Activated T-helper 1 cell treated with anti-CD3 and anti-CD28 coated beads, Interleukin-12 subunit alpha, Interleukin-12 subunit beta, Interleukin-2, Interleukin-4 antibody, amounts not matched to agents 30 ng/mL and 10 ng/mL and 1 ng/mL, durations not matched to agents 14 hours and 24 hours and 36 hours (primary cell): ENCODE data around the gene SNAPC2. TPM values are rescaled to one million over a fixed set of nuclear protein-coding genes. Genes with fewer than 3 reads are reported as not detected.
"Not testable (repeated sequence)": the region's sequence is repeated elsewhere in the genome, so short reads cannot be mapped to it uniquely, and the experiment has no call there.

Source experiments
- DNase-seq: peaks from one replicate; pipeline ENCODE4 v3.0.0; 2021; ENCODE audit warnings: low spot score
- H3K27ac Mint-ChIP-seq: one replicate; pipeline ENCODE4 v1.8.0; 2021; ENCODE audit warnings: mild to moderate bottlenecking, mixed read lengths
- H3K27me3 Mint-ChIP-seq: one replicate; pipeline ENCODE4 v1.8.0; 2022; ENCODE audit warnings: mild to moderate bottlenecking, moderate library complexity, mixed read lengths; ENCODE audit not compliant: insufficient read depth
- H3K36me3 Mint-ChIP-seq: one replicate; pipeline ENCODE4 v1.8.0; 2021; ENCODE audit warnings: low read depth, mixed read lengths
- H3K4me1 Mint-ChIP-seq: one replicate; pipeline ENCODE4 v1.8.0; 2021; ENCODE audit warnings: low read depth, mixed read lengths
- H3K4me3 Mint-ChIP-seq: one replicate; pipeline ENCODE4 v1.8.0; 2021; ENCODE audit warnings: mild to moderate bottlenecking, moderate library complexity, mixed read lengths
- H3K9me3 Mint-ChIP-seq: one replicate; pipeline ENCODE4 v1.8.0; 2021; ENCODE audit warnings: mixed read lengths
- intact Hi-C: fragments of 100-400 bp; cut with micrococcal nuclease; formaldehyde crosslinking; loops from one replicate; pipeline ENCODE4 v1.15.1; 2024
- total RNA-seq: library from RNA; stranded (reverse); gene quantifications from 2 replicates; pipeline ENCODE4 v1.2.3, GENCODE V29; 2022

SNAPC2 gene
- total RNA-seq, 1 donor from 2014 or later, result 21.3 TPM

- Mint-ChIP-seq H3K27ac (peak overlapping the region; percentile 44), H3K4me1 (peaks cover 17% of the 10 kb centered on the region), H3K36me3 (peaks cover 13% of the 10 kb centered on the region), H3K27me3 (peaks cover 15% of the 10 kb centered on the region), H3K4me3 (peak overlapping the region; percentile 85), H3K9me3 (no peaks in the 10 kb centered on the region)
- DNase-seq, result peak; percentile 75
- intact Hi-C loops, result no loop called here
These were observed 3.8 kb upstream of the SNAPC2 start for GRCh38 chr19:7916103-7916954.

- peaks cover 11% of the 10 kb centered on the region for H3K36me3 Mint-ChIP-seq
- H3K27ac Mint-ChIP-seq, result peak overlapping the region; percentile 63
- H3K9me3 Mint-ChIP-seq, result no peaks in the 10 kb centered on the region
- H3K4me3 Mint-ChIP-seq, result peak overlapping the region; percentile 85
- no peak for DNase-seq
- H3K4me1 Mint-ChIP-seq, result peaks cover 18% of the 10 kb centered on the region
- peaks cover 15% of the 10 kb centered on the region for H3K27me3 Mint-ChIP-seq
- intact Hi-C loops, result no loop called here
These were observed 3.2 kb upstream of the SNAPC2 start for GRCh38 chr19:7916955-7917266.

- Mint-ChIP-seq H3K27me3 (peaks cover 15% of the 10 kb centered on the region), H3K4me3 (peak overlapping the region; percentile 85), H3K4me1 (peaks cover 22% of the 10 kb centered on the region), H3K9me3 (no peaks in the 10 kb centered on the region), H3K27ac (no peak overlapping the region), H3K36me3 (peaks cover 9% of the 10 kb centered on the region)
- peak; percentile 55 for DNase-seq
- intact Hi-C loops, result no loop called here
These were observed 2.7 kb upstream of the SNAPC2 start for GRCh38 chr19:7917267-7918061.

- Mint-ChIP-seq H3K4me3 (peak overlapping the region; percentile 49), H3K4me1 (peaks cover 22% of the 10 kb centered on the region), H3K27me3 (peaks cover 15% of the 10 kb centered on the region)
- H3K27ac Mint-ChIP-seq, H3K9me3 Mint-ChIP-seq, intact Hi-C loops, DNase-seq, H3K36me3 Mint-ChIP-seq: not testable (repeated sequence)
These were observed 2.0 kb upstream of the SNAPC2 start for GRCh38 chr19:7918062-7918614.

DNA sequence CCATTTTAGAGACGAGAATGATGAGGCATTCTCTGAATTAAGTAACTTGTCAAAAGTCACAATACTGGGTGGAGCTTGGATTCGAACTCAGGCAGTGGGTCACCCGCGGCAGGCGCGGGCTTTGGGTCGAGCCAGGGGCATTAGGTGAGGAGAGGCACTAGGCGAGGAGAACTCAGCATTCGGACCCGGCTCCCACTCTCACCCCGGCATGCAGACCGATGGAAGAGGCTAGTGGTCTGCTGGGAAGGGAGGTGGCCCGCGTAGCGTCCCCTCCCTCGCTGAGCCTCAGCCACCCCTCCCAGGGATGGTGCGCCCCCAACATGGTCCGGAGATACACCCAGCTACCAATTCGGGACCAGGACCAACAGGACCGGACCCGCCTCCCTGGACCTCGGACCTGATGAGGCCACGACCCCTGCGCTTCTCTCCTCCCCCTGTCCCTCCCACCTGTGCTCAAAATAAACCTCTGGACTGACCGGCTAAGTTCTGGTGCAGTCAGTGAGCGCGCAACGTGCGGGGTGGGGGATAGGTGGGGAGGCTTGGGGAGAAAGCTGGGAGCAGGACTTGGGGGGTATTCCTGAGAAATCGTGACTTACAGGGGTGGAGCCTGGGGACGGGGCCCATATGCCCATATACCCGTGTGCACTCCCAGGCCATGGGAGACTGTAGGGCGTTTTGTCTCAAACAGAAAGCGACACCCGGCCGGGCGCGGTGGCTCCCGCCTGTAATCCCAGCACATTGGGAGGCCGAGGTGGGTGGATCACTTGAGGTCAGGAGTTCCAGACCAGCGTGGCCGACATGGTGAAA lies 1.3 kb upstream of the SNAPC2 start:
- no peak for DNase-seq
- intact Hi-C loops, result no loop called here
- Mint-ChIP-seq H3K4me1 (peaks cover 22% of the 10 kb centered on the region), H3K4me3 (peak overlapping the region; percentile 86), H3K36me3 (peaks cover 2% of the 10 kb centered on the region), H3K9me3 (no peaks in the 10 kb centered on the region), H3K27ac (no peak overlapping the region), H3K27me3 (peaks cover 15% of the 10 kb centered on the region)

DNA sequence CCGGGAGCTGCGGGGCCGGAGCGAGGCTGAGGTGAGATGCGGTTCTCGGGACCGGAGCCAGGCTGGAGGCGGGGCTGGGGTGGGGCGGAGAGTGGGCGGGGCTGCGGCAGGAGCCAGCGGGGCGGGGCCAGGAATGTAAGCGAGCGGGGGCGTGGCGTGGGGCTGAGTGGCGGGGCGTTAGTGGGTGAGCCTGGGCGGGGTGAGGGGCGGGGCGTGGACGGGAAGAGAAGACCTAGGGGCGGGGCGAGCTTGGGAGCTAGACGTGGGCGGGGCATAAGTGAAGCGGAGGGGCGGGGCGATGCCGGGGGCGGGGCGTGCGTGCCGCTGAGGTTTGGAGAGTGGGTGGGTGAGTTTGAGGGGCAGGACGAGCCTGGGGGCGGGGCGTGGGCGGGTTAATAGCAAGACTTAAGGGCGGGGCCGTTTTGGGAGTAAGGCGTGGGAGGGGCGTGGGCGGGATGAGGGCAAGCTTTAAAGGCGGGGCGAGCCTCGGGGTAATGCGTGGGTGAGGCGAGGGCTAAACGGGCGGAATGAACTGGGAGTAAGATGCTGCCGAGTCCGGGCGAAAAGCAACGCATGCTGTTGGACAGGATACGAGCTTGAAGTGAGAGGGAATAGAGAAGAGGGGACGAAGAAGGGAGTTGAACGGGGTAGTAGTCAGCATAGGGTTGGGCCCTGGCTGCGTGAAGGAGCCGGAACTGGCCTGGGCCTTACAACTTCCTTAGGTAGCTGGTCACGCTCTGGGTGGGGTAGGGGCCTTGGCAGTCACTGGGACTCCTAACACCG lies 572 bp downstream of the SNAPC2 start:
- H3K4me1 Mint-ChIP-seq, result peaks cover 22% of the 10 kb centered on the region
- H3K4me3 Mint-ChIP-seq, result peak overlapping the region; percentile 86
- H3K27ac Mint-ChIP-seq, result peak overlapping the region; percentile 93
- intact Hi-C loops, result loop anchor here (1.0 to 2.0 kb wide), 8 partner anchors 17 to 724 kb away; partner anchors contain the start of genes MAP2K7, STXBP2 and TIMM44
- peaks cover 2% of the 10 kb centered on the region for H3K36me3 Mint-ChIP-seq
- H3K9me3 Mint-ChIP-seq, result no peaks in the 10 kb centered on the region
- peaks cover 12% of the 10 kb centered on the region for H3K27me3 Mint-ChIP-seq
- peak; percentile 92 for DNase-seq

DNA sequence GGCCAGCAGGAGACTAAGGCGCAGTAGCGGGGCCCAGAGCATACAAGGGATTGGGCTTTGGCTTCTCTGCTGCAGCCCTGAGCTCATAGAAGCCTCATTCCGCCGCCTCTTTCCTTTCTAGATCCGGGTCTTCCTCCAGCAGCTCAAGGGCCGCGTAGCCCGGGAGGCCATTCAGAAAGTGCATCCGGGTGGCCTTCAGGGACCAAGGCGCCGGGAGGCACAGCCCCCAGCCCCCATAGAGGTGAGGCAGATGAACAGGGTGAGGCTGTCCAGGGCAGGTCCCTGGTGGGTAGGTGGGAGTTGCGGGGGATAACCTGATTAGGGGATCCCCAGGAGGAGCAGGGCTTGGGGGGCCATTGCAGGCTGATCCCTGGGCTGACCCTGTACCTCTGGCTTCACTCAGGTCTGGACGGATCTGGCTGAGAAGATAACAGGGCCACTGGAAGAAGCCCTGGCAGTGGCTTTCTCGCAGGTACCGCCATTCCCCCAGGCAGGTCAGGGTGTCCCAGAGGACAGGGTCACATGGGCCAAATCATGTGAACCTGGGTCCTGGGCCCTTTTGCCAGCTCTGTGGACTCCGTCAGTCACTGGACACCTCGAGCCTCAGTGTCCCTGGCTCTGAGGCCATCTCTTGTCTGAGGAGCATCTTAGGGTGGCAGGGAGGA lies 1.3 kb downstream of the SNAPC2 start:
- intact Hi-C loops, result loop anchor here (2.0 kb wide), 1 partner anchor 725 kb away; no protein-coding TSS in a partner anchor
- Mint-ChIP-seq H3K4me3 (peak overlapping the region; percentile 86), H3K27me3 (peaks cover 12% of the 10 kb centered on the region), H3K27ac (peak overlapping the region; percentile 93), H3K9me3 (no peaks in the 10 kb centered on the region), H3K4me1 (peaks cover 24% of the 10 kb centered on the region), H3K36me3 (peaks cover 3% of the 10 kb centered on the region)
- no peak for DNase-seq

- H3K9me3 Mint-ChIP-seq, result no peaks in the 10 kb centered on the region
- no peak overlapping the region for H3K27ac Mint-ChIP-seq
- peak overlapping the region; percentile 86 for H3K4me3 Mint-ChIP-seq
- peaks cover 5% of the 10 kb centered on the region for H3K36me3 Mint-ChIP-seq
- intact Hi-C loops, result loop anchor here (2.0 kb wide), 1 partner anchor 725 kb away; no protein-coding TSS in a partner anchor
- peaks cover 12% of the 10 kb centered on the region for H3K27me3 Mint-ChIP-seq
- no peak for DNase-seq
- peaks cover 26% of the 10 kb centered on the region for H3K4me1 Mint-ChIP-seq
These were observed 2.1 kb downstream of the SNAPC2 start for GRCh38 chr19:7921967-7922835.

GRCh38 chr19:7922836-7923195 lies 2.7 kb downstream of the SNAPC2 start:
- Mint-ChIP-seq H3K27ac (no peak overlapping the region), H3K9me3 (no peaks in the 10 kb centered on the region), H3K4me1 (peaks cover 26% of the 10 kb centered on the region), H3K36me3 (peaks cover 5% of the 10 kb centered on the region), H3K4me3 (no peak overlapping the region), H3K27me3 (peaks cover 12% of the 10 kb centered on the region)
- intact Hi-C loops, result no loop called here
- no peak for DNase-seq

DNA sequence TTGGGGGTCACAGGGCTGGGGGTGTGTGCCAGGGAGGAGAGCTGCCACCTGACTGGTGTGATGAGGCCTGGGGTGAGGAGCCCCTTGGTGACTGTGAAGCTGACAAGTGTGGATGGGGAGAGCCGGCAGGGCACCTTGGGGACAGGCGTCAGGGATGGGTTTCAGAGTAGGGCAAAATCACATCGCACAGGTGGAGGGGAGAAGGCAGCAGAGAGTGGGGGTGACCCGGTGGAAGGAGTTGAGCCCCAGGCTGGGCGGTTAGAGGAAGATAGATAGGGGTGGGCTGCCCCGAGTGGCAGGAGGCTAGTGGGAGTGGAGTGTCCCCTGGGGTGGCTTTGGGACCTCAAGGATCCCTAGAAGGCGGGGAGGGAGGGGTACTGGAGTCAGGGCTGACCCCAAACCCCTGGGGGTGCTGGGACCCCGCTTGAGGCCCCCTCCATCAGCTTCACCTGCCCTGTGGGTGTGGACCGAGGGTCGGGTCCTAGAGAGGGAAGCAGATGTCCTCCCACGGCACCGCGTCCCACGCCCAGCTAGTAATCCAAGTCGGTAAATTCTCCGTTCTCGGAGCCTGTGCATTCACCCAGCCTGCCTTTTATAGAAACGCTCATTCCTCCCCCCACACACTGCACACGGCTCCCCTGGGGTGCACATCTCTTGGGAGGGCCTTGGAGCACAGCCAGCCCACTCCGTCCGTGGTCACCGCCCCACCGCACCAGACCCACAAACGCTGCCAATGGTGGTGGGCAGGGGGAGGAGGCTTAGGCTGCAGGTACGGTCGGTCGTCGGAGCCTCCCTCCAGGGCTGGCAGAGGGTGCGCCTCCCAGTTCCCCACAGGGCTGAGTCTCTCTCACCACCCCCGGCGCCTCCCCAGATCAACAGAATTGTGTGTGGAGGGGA lies 3.4 kb downstream of the SNAPC2 start:
- no peak for DNase-seq
- H3K9me3 Mint-ChIP-seq, result no peaks in the 10 kb centered on the region
- H3K4me3 Mint-ChIP-seq, result no peak overlapping the region
- H3K27ac Mint-ChIP-seq, result no peak overlapping the region
- H3K27me3 Mint-ChIP-seq, result peaks cover 9% of the 10 kb centered on the region
- intact Hi-C loops, result loop anchor here (2.0 kb wide), 1 partner anchor 71 kb away; no protein-coding TSS in a partner anchor
- peaks cover 7% of the 10 kb centered on the region for H3K36me3 Mint-ChIP-seq
- peaks cover 29% of the 10 kb centered on the region for H3K4me1 Mint-ChIP-seq
